Vagina (tissue), 2 donors: Measurements from ENCODE around the gene ERGIC1. TPM values are rescaled to one million over a fixed set of nuclear protein-coding genes. Genes with fewer than 3 reads are reported as not detected.

Source experiments
- DNase-seq, 2 donors: peaks; one replicate each; pipeline ENCODE4 v3.0.0-alpha.2; 2017; ENCODE audit errors: extremely low spot score in 2 of 2
- H3K27ac ChIP-seq: fragments of 200-600 bp; sonication (generic); one replicate; pipeline ENCODE4 v1.5.1; 2019
- H3K27me3 ChIP-seq: fragments of 200-600 bp; sonication (generic); one replicate; pipeline ENCODE4 v1.5.1; 2019
- H3K36me3 ChIP-seq, 2 donors: fragments of 200-600 bp; sonication (generic); one replicate each; pipeline ENCODE4 v1.5.1; 2017 to 2019
- H3K4me1 ChIP-seq: fragments of 200-600 bp; sonication (generic); one replicate; pipeline ENCODE4 v1.5.1; 2019
- H3K4me3 ChIP-seq, 2 donors: fragments of 200-600 bp; sonication (generic); 1 replicate in 1 of 2; 2 replicates in 1 of 2; pipeline ENCODE4 v1.5.1; 2016 to 2019
- H3K9me3 ChIP-seq: fragments of 200-600 bp; sonication (generic); one replicate; pipeline ENCODE4 v1.5.1; 2019
- POLR2A ChIP-seq, 2 donors: fragments of 450-650 bp; IDR thresholded peaks; one replicate each; pipeline ENCODE4 v1.6.1; 2017; ENCODE audit warnings: antibody characterized with exemption in 2 of 2, mild to moderate bottlenecking in 2 of 2, moderate library complexity in 2 of 2
- POLR2AphosphoS5 ChIP-seq, 2 donors: sonication (generic); formaldehyde crosslinking; IDR thresholded peaks; one replicate each; pipeline ENCODE4 v1.9.0; 2017; ENCODE audit warnings: antibody characterized with exemption in 2 of 2, mild to moderate bottlenecking in 2 of 2, low read depth in 1 of 2; ENCODE audit not compliant: insufficient read depth in 1 of 2
- intact Hi-C: fragments of 100-400 bp; cut with DNase I; formaldehyde crosslinking; loops from one replicate; pipeline ENCODE4 v1.15.1; 2023
- total RNA-seq: library from RNA; depleted of rRNA; stranded (reverse); fragments of >200 nt; gene quantifications from one replicate; pipeline ENCODE4 v1.2.3, GENCODE V29; 2016
- TF ChIP-seq, protein P1 (sequence below), 3 experiments: fragments of 450-650 bp in 2 of 3; fragments of 200-600 bp in 1 of 3; sonication (generic) in 1 of 3; IDR thresholded peaks; one replicate each; pipeline ENCODE4 v1.5.1; 2017 to 2019; ENCODE audit warnings: antibody characterized with exemption in 3 of 3, mild to moderate bottlenecking in 2 of 3, moderate library complexity in 2 of 3

ERGIC1 gene
- total RNA-seq, 1 donor from 2014 or later = 97.2 TPM

DNA sequence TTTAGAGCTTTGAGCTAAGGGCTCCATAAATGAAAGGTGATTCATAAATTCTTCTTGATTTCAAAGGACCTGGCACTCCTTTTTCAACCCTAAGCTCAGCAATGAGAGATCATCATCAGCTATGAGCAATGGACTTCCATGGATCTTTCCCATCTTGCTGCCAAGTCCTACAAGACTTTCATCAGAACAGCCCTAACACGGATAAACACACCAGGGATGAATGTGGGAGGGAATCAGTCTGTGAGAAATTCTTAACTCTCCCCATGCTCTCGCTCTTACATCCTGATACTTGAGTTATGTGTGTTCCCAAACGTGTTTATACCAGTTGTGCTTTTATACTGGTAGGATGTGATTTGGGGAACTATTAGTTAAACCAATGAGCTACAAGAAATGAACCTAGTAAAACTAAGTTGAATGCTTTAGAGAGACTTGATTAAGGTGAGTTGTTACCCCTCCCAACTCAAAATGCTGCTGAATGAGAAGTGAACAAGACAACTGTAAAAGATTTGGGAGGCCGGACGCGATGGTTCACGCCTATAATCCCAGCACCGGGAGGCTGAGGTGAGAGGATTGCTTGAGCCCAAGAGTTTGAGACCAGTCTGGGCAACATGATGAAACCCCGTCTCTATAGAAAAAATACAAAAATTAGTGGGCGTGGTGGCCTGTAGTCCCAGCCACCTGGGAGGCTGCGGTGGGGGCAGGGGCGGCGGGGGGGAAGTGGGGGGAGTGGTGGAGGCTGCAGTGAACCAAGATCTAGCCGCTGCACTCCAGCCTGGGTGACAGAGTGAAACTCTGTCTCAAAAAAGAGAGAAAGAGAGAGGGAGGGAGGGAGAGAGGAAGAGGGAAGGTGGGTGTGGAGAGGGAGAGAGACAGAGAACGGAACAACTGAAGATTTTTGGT is 120.0 kb downstream of the ERGIC1 start:
- Histone ChIP-seq H3K36me3 (peaks cover 0 to 13% of the 10 kb centered on the region in 2 donors), H3K27ac (no peak overlapping the region), H3K4me1 (peaks cover 11% of the 10 kb centered on the region), H3K4me3 (no peak overlapping the region), H3K9me3 (no peaks in the 10 kb centered on the region), H3K27me3 (no peaks in the 10 kb centered on the region)
- no peak for DNase-seq
- intact Hi-C loops = no loop called here
- TF ChIP-seq POLR2AphosphoS5 (IDR thresholded peaks at IDR 0.05; ENCODE audit: insufficient read depth in 1 of 2, low read depth in 1 of 2) = no peak
- TF ChIP-seq POLR2A (IDR thresholded peaks at IDR 0.05) = no peak
- TF ChIP-seq, protein P1, sequence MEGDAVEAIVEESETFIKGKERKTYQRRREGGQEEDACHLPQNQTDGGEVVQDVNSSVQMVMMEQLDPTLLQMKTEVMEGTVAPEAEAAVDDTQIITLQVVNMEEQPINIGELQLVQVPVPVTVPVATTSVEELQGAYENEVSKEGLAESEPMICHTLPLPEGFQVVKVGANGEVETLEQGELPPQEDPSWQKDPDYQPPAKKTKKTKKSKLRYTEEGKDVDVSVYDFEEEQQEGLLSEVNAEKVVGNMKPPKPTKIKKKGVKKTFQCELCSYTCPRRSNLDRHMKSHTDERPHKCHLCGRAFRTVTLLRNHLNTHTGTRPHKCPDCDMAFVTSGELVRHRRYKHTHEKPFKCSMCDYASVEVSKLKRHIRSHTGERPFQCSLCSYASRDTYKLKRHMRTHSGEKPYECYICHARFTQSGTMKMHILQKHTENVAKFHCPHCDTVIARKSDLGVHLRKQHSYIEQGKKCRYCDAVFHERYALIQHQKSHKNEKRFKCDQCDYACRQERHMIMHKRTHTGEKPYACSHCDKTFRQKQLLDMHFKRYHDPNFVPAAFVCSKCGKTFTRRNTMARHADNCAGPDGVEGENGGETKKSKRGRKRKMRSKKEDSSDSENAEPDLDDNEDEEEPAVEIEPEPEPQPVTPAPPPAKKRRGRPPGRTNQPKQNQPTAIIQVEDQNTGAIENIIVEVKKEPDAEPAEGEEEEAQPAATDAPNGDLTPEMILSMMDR (IDR thresholded peaks at IDR 0.05) = no peak

DNA sequence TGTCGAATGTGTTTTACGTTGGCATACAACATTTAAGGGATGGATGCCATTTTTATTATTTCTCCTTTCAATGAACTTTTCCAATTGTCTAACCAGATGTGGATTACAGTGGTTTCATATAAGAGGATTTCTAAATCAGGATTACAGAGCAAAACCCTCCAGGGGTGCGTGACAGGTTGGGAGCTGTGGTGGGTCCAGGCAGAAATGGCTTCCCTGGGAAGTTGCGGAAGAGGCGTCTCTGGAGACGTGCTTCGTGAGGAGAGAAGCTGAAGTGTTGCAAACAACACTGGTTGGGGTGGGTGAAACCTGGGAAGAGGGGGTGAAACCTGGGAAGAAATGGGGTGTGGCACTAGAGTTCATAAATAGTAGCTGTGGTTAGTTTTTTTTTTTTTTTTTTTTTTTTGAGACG is 120.7 kb downstream of the ERGIC1 start:
- H3K9me3 ChIP-seq = no peaks in the 10 kb centered on the region
- no peak overlapping the region for H3K4me3 ChIP-seq
- H3K4me1 ChIP-seq = peaks cover 15% of the 10 kb centered on the region
- peaks cover 0 to 13% of the 10 kb centered on the region in 2 donors for H3K36me3 ChIP-seq
- H3K27me3 ChIP-seq = no peaks in the 10 kb centered on the region
- TF ChIP-seq POLR2A (IDR thresholded peaks at IDR 0.05) (no peak), POLR2AphosphoS5 (IDR thresholded peaks at IDR 0.05; ENCODE audit: insufficient read depth in 1 of 2, low read depth in 1 of 2) (no peak)
- TF ChIP-seq, protein P1 (IDR thresholded peaks at IDR 0.05) = no peak
- no peak for DNase-seq
- intact Hi-C loops = no loop called here
- no peak overlapping the region for H3K27ac ChIP-seq

DNA sequence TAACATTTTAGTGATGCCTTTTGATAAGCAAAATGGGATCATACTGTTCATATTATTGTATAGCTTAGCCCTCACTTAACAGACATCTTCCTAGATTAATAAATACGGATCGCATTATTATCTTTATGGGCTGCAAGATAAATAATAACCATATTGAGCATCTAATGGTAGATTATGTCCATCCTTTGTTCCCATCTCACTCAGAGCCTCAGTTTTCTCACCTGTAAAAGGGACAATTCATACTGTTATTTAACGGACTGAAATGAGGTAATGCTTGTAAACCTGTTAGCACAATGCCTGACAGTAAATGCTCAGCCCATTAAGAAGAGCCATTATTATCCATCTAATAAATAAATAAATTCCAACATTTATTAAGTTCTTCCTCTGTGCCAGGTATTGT is 122.2 kb downstream of the ERGIC1 start:
- no peak for DNase-seq
- H3K36me3 ChIP-seq = peaks cover 0 to 4% of the 10 kb centered on the region in 2 donors
- intact Hi-C loops = no loop called here
- H3K4me1 ChIP-seq = peaks cover 28% of the 10 kb centered on the region
- TF ChIP-seq, protein P1 (IDR thresholded peaks at IDR 0.05) = no peak
- H3K4me3 ChIP-seq = no peak overlapping the region
- no peak overlapping the region for H3K27ac ChIP-seq
- H3K27me3 ChIP-seq = no peaks in the 10 kb centered on the region
- H3K9me3 ChIP-seq = no peaks in the 10 kb centered on the region

DNA sequence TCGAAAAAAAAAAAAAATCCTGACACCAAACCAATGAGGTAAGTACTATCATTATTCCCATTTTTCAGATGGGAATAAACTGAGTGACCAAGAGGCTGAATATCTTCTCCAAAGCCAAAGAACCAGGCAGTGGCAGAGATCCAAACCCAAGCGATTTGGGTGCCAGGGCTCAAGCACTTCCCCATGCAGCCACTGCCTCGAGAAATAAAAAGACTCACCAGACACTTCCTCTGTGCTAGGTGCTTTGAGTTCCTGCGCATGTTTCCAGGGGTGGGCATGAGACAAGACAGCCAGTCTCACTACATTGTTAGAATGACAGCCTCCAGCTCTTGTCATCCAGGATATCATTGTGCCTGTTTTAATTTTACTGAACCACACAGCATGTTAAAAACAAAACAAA is 122.9 kb downstream of the ERGIC1 start:
- TF ChIP-seq POLR2A (IDR thresholded peaks at IDR 0.05) (no peak), POLR2AphosphoS5 (IDR thresholded peaks at IDR 0.05; ENCODE audit: insufficient read depth in 1 of 2, low read depth in 1 of 2) (no peak)
- TF ChIP-seq, protein P1 (IDR thresholded peaks at IDR 0.05) = no peak
- Histone ChIP-seq H3K4me3 (no peak overlapping the region), H3K27me3 (no peaks in the 10 kb centered on the region), H3K4me1 (peaks cover 26% of the 10 kb centered on the region), H3K36me3 (peaks cover 0 to 5% of the 10 kb centered on the region in 2 donors), H3K27ac (no peak overlapping the region), H3K9me3 (no peaks in the 10 kb centered on the region)
- DNase-seq = no peak
- intact Hi-C loops = no loop called here

DNA sequence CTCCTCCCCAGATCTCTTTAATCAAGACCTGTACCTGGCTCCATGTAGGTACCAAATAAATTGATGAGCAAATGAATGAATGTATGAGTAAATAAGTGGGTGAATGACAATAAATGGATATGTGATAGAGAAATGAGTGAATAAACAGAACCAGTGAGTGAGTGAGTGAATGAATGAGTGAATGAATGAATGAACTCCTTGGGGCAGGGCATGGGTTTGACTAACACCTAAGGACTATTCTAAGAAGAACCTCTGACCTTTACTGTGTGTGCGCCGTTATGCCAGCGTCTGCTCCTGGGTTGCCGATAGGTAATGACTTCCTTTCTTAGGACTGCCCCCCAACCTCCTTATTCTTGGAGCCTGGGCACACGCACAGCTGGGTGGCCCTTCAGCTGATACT is 123.4 kb downstream of the ERGIC1 start:
- no peaks in the 10 kb centered on the region for H3K9me3 ChIP-seq
- intact Hi-C loops = no loop called here
- peaks cover 24% of the 10 kb centered on the region for H3K4me1 ChIP-seq
- no peaks in the 10 kb centered on the region for H3K27me3 ChIP-seq
- H3K4me3 ChIP-seq = no peak overlapping the region
- no peak for DNase-seq
- no peak overlapping the region for H3K27ac ChIP-seq
- TF ChIP-seq, protein P1 (IDR thresholded peaks at IDR 0.05) = no peak
- TF ChIP-seq POLR2AphosphoS5 (IDR thresholded peaks at IDR 0.05; ENCODE audit: insufficient read depth in 1 of 2, low read depth in 1 of 2) (no peak), POLR2A (IDR thresholded peaks at IDR 0.05) (no peak)
- H3K36me3 ChIP-seq = peaks cover 0 to 8% of the 10 kb centered on the region in 2 donors
